GM10266 (cell line): ENCODE data around the gene HOXA9.

Experiments
- DNase-seq: peaks from one replicate; pipeline ENCODE4 v3.0.0; 2012; ENCODE audit errors: extremely low spot score
- CTCF ChIP-seq: IDR thresholded peaks from 2 replicates; pipeline ENCODE4 v1.5.1; 2012; ENCODE audit warnings: mild to moderate bottlenecking, low read depth; ENCODE audit not compliant: control insufficient read depth, insufficient read depth; ENCODE audit errors: missing control alignments

The HOXA9 gene

GRCh38 chr7:27168265-27168947 lies 3.1 kb upstream of the HOXA9 start:
- TF ChIP-seq CTCF = no peak
- no peak for DNase-seq

GRCh38 chr7:27167916-27168264 lies 2.6 kb upstream of the HOXA9 start:
- no peak for DNase-seq
- no peak for TF ChIP-seq CTCF

- DNase-seq = no peak
- TF ChIP-seq CTCF = no peak
Measured at GRCh38 chr7:27166531-27167505, 1.5 kb upstream of the HOXA9 start.

GRCh38 chr7:27165996-27166530 lies 726 bp upstream of the HOXA9 start:
- no peak for TF ChIP-seq CTCF

GRCh38 chr7:27164367-27165088 lies 809 bp downstream of the HOXA9 start:
- TF ChIP-seq CTCF = no peak
- no peak for DNase-seq

More at GRCh38 chr7:27165996-27166530, 726 bp upstream of the HOXA9 start:
- DNase-seq = no peak

- no peak for DNase-seq
- TF ChIP-seq CTCF = no peak
Measured at GRCh38 chr7:27164045-27164366, 1.3 kb downstream of the HOXA9 start.
